Neural crest cell (in vitro differentiated cells): Measurements from ENCODE around the gene PYGO2. TPM values are rescaled to one million over a fixed set of nuclear protein-coding genes. Genes with fewer than 3 reads are reported as not detected.

Experiments
- microRNA-seq: library from miRNA; unstranded; fragments of <30 nt; microRNA quantifications from one replicate; pipeline ENCODE4, GENCODE V29; 2020
- total RNA-seq: library from RNA; stranded (reverse); gene quantifications from 2 replicates; pipeline ENCODE4 v1.2.1, GENCODE V29; 2021

PYGO2 gene
- total RNA-seq, 1 donor from 2014 or later, result 65.1 TPM

Small RNAs within 50 kb of the gene (microRNA-seq; reads per million reads assigned to microRNA genes)
- not detected for gene MIR4258

Other genes with a start within 250 kb of the PYGO2 start
- gene KCNN3, start 91.5 kb downstream of the PYGO2 start, total RNA-seq, result 0.84 and 1.1 TPM in 2 replicates
- gene PMVK, start 25.1 kb downstream of the PYGO2 start, total RNA-seq, result 33.8 and 37.0 TPM in 2 replicates
- 17.1 and 18.5 TPM in 2 replicates for gene PBXIP1, start 5.7 kb downstream of the PYGO2 start, total RNA-seq
- gene SHC1, start 9.0 kb upstream of the PYGO2 start, total RNA-seq, result 90.3 and 92.9 TPM in 2 replicates
- 211 and 217 TPM in 2 replicates for gene CKS1B, start 12.9 kb upstream of the PYGO2 start, total RNA-seq
- gene FLAD1, start 21.6 kb upstream of the PYGO2 start, total RNA-seq, result 76.3 and 81.9 TPM in 2 replicates
- 1.9 and 2.5 TPM in 2 replicates for gene LENEP, start 31.8 kb upstream of the PYGO2 start, total RNA-seq
- 5.9 and 6.9 TPM in 2 replicates for gene ZBTB7B, start 41.0 kb upstream of the PYGO2 start, total RNA-seq
- gene DCST2, start 72.0 kb upstream of the PYGO2 start, total RNA-seq, result 1.3 and 3.4 TPM in 2 replicates
- gene DCST1, start 72.0 kb upstream of the PYGO2 start, total RNA-seq, result not detected in 2 replicates
- 82.2 and 85.1 TPM in 2 replicates for gene ADAM15, start 89.5 kb upstream of the PYGO2 start, total RNA-seq
- 26.4 and 28.5 TPM in 2 replicates for gene EFNA4, start 102.0 kb upstream of the PYGO2 start, total RNA-seq
- 5.6 and 6.6 TPM in 2 replicates for gene EFNA3, start 117.1 kb upstream of the PYGO2 start, total RNA-seq
- gene EFNA1, start 166.1 kb upstream of the PYGO2 start, total RNA-seq, result 0.50 and 0.77 TPM in 2 replicates
- 23.2 and 25.1 TPM in 2 replicates for gene SLC50A1, start 174.1 kb upstream of the PYGO2 start, total RNA-seq
- gene DPM3, start 178.7 kb upstream of the PYGO2 start, total RNA-seq, result 77.7 and 80.0 TPM in 2 replicates
- 125 and 152 TPM in 2 replicates for gene KRTCAP2, start 211.5 kb upstream of the PYGO2 start, total RNA-seq
- gene TRIM46, start 212.1 kb upstream of the PYGO2 start, total RNA-seq, result 9.8 and 10.0 TPM in 2 replicates
- 21.4 TPM in 2 replicates for gene THBS3, start 246.1 kb upstream of the PYGO2 start, total RNA-seq
- gene MTX1, start 246.9 kb upstream of the PYGO2 start, total RNA-seq, result 36.0 and 38.3 TPM in 2 replicates